Fibroblast of lung (primary cell): ENCODE results near the gene COMP.

ENCODE experiments used
- EZH2 ChIP-seq: IDR thresholded peaks from 2 replicates; pipeline ENCODE4 v1.5.1; 2012; ENCODE audit warnings: low read length, control low read depth, mild to moderate bottlenecking; ENCODE audit errors: missing control alignments
- TF ChIP-seq, protein P1 (sequence below), 2 donors: IDR thresholded peaks in 1 of 2; conservative IDR thresholded peaks in 1 of 2; 1 replicate in 1 of 2; 2 replicates in 1 of 2; pipeline ENCODE4 v1.5.1; 2011 to 2012; ENCODE audit warnings: low read length in 2 of 2, control low read depth in 1 of 2, inconsistent platforms in 1 of 2, low read depth in 1 of 2, mild to moderate bottlenecking in 1 of 2

DNA sequence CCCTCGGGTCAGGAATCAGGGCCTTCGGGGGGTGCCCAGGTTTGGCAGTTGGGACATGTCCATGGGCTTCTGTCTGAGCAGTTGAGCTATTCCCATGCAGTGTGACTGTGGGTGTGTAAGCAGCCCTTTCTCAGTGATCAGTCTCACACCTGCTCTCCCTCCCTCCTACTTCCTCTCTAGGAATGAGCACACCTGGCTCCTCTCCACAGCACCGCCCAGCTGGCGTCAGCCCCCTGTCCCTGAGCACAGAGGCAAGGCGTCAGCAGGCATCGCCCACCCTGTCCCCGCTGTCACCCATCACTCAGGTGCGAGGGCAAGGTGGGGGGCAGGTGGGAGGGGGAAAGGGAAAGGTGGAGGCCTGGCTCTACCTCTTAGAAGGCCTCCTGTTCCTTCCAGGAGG, 25.9 kb downstream of the COMP start:
- TF ChIP-seq, protein P1, sequence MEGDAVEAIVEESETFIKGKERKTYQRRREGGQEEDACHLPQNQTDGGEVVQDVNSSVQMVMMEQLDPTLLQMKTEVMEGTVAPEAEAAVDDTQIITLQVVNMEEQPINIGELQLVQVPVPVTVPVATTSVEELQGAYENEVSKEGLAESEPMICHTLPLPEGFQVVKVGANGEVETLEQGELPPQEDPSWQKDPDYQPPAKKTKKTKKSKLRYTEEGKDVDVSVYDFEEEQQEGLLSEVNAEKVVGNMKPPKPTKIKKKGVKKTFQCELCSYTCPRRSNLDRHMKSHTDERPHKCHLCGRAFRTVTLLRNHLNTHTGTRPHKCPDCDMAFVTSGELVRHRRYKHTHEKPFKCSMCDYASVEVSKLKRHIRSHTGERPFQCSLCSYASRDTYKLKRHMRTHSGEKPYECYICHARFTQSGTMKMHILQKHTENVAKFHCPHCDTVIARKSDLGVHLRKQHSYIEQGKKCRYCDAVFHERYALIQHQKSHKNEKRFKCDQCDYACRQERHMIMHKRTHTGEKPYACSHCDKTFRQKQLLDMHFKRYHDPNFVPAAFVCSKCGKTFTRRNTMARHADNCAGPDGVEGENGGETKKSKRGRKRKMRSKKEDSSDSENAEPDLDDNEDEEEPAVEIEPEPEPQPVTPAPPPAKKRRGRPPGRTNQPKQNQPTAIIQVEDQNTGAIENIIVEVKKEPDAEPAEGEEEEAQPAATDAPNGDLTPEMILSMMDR (conservative IDR thresholded peaks at IDR 0.05 in 1 of 2, IDR thresholded peaks at IDR 0.05 in 1 of 2; ENCODE audit: low read depth in 1 of 2, low read length in 2 of 2): no peak
- no peak for TF ChIP-seq EZH2
